Measurements from ENCODE around the gene BLOC1S3. TPM values are rescaled to one million over a fixed set of nuclear protein-coding genes. Genes with fewer than 3 reads are reported as not detected.

BLOC1S3 gene
- total and polyA plus RNA-seq, 2 of the 4 experiments (the other 2 are of a cell fraction) = 1.1 to 4.9 TPM

DNA sequence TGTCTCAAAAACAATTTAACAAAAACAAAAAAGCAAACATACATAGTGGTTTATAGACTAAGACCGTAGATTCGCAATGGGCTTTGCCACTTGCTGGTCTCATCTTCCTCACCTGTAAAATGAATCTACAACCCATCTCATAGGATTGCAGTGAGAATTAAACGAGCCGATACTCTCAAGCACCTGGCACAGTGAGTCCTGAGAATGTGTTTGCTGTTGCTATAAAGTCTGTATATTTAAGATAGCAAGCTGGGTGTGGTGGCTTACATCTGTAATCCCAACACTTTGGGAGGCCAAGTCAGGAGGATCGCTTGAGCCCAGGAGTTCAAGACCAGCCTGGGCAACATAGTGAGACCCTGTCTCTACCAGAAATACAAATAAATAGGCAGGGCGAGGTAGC lies 44.1 kb downstream of the BLOC1S3 start:
- Histone ChIP-seq H2AFZ (replicated peaks; ENCODE audit: low read length, poor library complexity) (no peak overlapping the region), H3K27me3 (ENCODE audit: control insufficient read depth, insufficient read depth, low read length) (peaks cover 41% of the 10 kb centered on the region), H3K4me1 (ENCODE audit: control insufficient read depth, insufficient read depth, low read length) (no peaks in the 10 kb centered on the region), H3K4me2 (ENCODE audit: low read depth, low read length) (no peak overlapping the region), H2BK20ac (ENCODE audit: low read depth, low read length) (no peak overlapping the region), H4K5ac (ENCODE audit: low read depth, low read length) (no peak overlapping the region), H2BK120ac (ENCODE audit: low read depth, low read length) (no peak overlapping the region), H3K79me1 (ENCODE audit: low read depth in 1 of 2, low read length in 2 of 2) (no peaks in the 10 kb centered on the region), H3K9me3 (ENCODE audit: control insufficient read depth, insufficient read depth, low read length) (no peaks in the 10 kb centered on the region), H2AK5ac (ENCODE audit: low read depth, low read length) (no peak overlapping the region), H3K56ac (ENCODE audit: extremely low read depth, insufficient read depth, low read length) (no peak overlapping the region), H3K36me3 (ENCODE audit: control insufficient read depth, insufficient read depth, low read length) (no peaks in the 10 kb centered on the region), H3K14ac (replicated peaks; ENCODE audit: low read depth, low read length) (no peak overlapping the region), H3K9me1 (ENCODE audit: insufficient read depth, low read length) (no peaks in the 10 kb centered on the region), H2BK15ac (ENCODE audit: low read depth, low read length) (no peak overlapping the region), H2AK9ac (replicated peaks; ENCODE audit: low read depth, low read length, poor library complexity) (no peak overlapping the region), H3K4ac (ENCODE audit: low read depth, low read length) (no peak overlapping the region), H3K27ac (ENCODE audit: insufficient read depth, low read length) (no peak overlapping the region), H3K4me3 (ENCODE audit: insufficient read depth, low read depth, low read length) (no peak overlapping the region), H4K8ac (ENCODE audit: low read depth in 2 of 2, low read length in 2 of 2) (no peak overlapping the region), H4K20me1 (ENCODE audit: insufficient read depth, low read length) (no peaks in the 10 kb centered on the region; the same call in 1 of the 2 replicates), H2BK5ac (ENCODE audit: low read depth, low read length, poor library complexity, severe bottlenecking) (no peak overlapping the region), H3K9ac (ENCODE audit: low read depth, low read length) (no peak overlapping the region), H3K18ac (ENCODE audit: low read depth, low read length) (no peak overlapping the region), H4K91ac (ENCODE audit: insufficient read depth, low read depth, low read length) (no peak overlapping the region), H3K23ac (ENCODE audit: low read depth, low read length) (no peak overlapping the region)
- no peak for TF ChIP-seq CHD1 (IDR thresholded peaks at IDR 0.05; ENCODE audit: low read depth, low read length)
- TF ChIP-seq MAZ (IDR thresholded peaks at IDR 0.05; ENCODE audit: borderline replicate concordance, low read depth, low read length) = no peak
- no peak for TF ChIP-seq POLR2A (IDR thresholded peaks at IDR 0.05; ENCODE audit: low read depth, low read length)
- no peak for TF ChIP-seq BHLHE40 (IDR thresholded peaks at IDR 0.05; ENCODE audit: low read depth, low read length)
- no peak for TF ChIP-seq USF2 (IDR thresholded peaks at IDR 0.05; ENCODE audit: low read depth, low read length)
- TF ChIP-seq MAFK (IDR thresholded peaks at IDR 0.05; ENCODE audit: low read depth, low read length) = no peak
- TF ChIP-seq CEBPB (IDR thresholded peaks at IDR 0.05; ENCODE audit: low read depth, low read length) = no peak
- no TSS peak for BruUV-seq (replicated peaks)
- dilution Hi-C loops (cut with HindIII; ENCODE audit: low sequenced_read_pairs, unreplicated experiment) = no loop called here
- DNase-seq (no peak), ATAC-seq (ENCODE audit: low read depth) (no peak)
- 100% methylated on average over 1 of the region's 6 CpGs; no CpG with 5 or more reads in 1 of the 2 experiments for WGBS, 2 experiments (ENCODE audit: extremely low coverage in 2 of 2, insufficient read length in 1 of 2)
- in situ Hi-C loops (cut with MboI; ENCODE audit: low sequenced_read_pairs) = no loop called here
- ChIA-PET CTCF (no interaction called here), POLR2A (ENCODE audit: unreplicated experiment) (no interaction called here)
- intact Hi-C loops (cut with micrococcal nuclease) = no loop called here
